HEK293 (cell line): ENCODE results near the gene RBM42.

Experiments used
- KLF7 ChIP-seq: fragments of 450-650 bp; formaldehyde crosslinking; IDR thresholded peaks from 2 replicates; pipeline ENCODE4 v1.5.1; 2016; ENCODE audit warnings: missing biosample characterization, missing genetic modification characterization, borderline replicate concordance
- RBAK ChIP-seq: fragments of 450-650 bp; formaldehyde crosslinking; IDR thresholded peaks from 2 replicates; pipeline ENCODE4 v1.5.1; 2016; ENCODE audit warnings: missing biosample characterization, missing genetic modification characterization
- ZBTB48 ChIP-seq: fragments of 450-650 bp; formaldehyde crosslinking; IDR thresholded peaks from 2 replicates; pipeline ENCODE4 v1.5.1; 2016; ENCODE audit warnings: missing biosample characterization, missing genetic modification characterization
- ZFP3 ChIP-seq: fragments of 450-650 bp; formaldehyde crosslinking; IDR thresholded peaks from 2 replicates; pipeline ENCODE4 v1.5.1; 2016; ENCODE audit warnings: low read depth, missing biosample characterization, missing genetic modification characterization
- ZNF132 ChIP-seq: fragments of 450-650 bp; formaldehyde crosslinking; IDR thresholded peaks from 2 replicates; pipeline ENCODE4 v1.5.1; 2017; ENCODE audit warnings: missing biosample characterization, missing genetic modification characterization, borderline replicate concordance
- ZNF138 ChIP-seq: fragments of 450-650 bp; formaldehyde crosslinking; IDR thresholded peaks from 2 replicates; pipeline ENCODE4 v1.5.1; 2016; ENCODE audit warnings: missing biosample characterization, missing genetic modification characterization, borderline replicate concordance
- ZNF140 ChIP-seq: fragments of 450-650 bp; formaldehyde crosslinking; IDR thresholded peaks from 2 replicates; pipeline ENCODE4 v1.5.1; 2016; ENCODE audit warnings: missing biosample characterization, missing genetic modification characterization
- ZNF155 ChIP-seq: fragments of 450-650 bp; formaldehyde crosslinking; IDR thresholded peaks from 2 replicates; pipeline ENCODE4 v1.5.1; 2016; ENCODE audit warnings: missing biosample characterization, missing genetic modification characterization
- ZNF16 ChIP-seq: fragments of 450-650 bp; formaldehyde crosslinking; IDR thresholded peaks from 2 replicates; pipeline ENCODE4 v1.5.1; 2016; ENCODE audit warnings: low read depth, missing biosample characterization, missing genetic modification characterization
- ZNF184 ChIP-seq: fragments of 450-650 bp; IDR thresholded peaks from 2 replicates; pipeline ENCODE4 v1.5.1; 2018; ENCODE audit warnings: missing biosample characterization, mild to moderate bottlenecking, missing genetic modification characterization
- ZNF211 ChIP-seq: fragments of 450-650 bp; formaldehyde crosslinking; IDR thresholded peaks from 2 replicates; pipeline ENCODE4 v1.5.1; 2016; ENCODE audit warnings: low read depth, missing biosample characterization, missing genetic modification characterization
- ZNF223 ChIP-seq: fragments of 450-650 bp; formaldehyde crosslinking; IDR thresholded peaks from 2 replicates; pipeline ENCODE4 v1.5.1; 2016; ENCODE audit warnings: missing biosample characterization, missing genetic modification characterization
- ZNF341 ChIP-seq: fragments of 450-650 bp; formaldehyde crosslinking; IDR thresholded peaks from 2 replicates; pipeline ENCODE4; 2016; ENCODE audit warnings: low read depth, missing biosample characterization, missing genetic modification characterization
- ZNF366 ChIP-seq: fragments of 450-650 bp; formaldehyde crosslinking; conservative IDR thresholded peaks from 2 replicates; pipeline ENCODE4 v1.5.1; 2016; ENCODE audit warnings: missing biosample characterization, missing genetic modification characterization
- ZNF623 ChIP-seq: fragments of 450-650 bp; formaldehyde crosslinking; IDR thresholded peaks from 2 replicates; pipeline ENCODE4 v1.5.1; 2016; ENCODE audit warnings: missing biosample characterization, missing genetic modification characterization
- ZNF626 ChIP-seq: fragments of 450-650 bp; sonication (Bioruptor Pico); formaldehyde crosslinking; IDR thresholded peaks from 2 replicates; pipeline ENCODE4 v1.5.1; 2018; ENCODE audit warnings: missing biosample characterization, missing genetic modification characterization, inconsistent platforms
- ZNF664 ChIP-seq: fragments of 450-650 bp; formaldehyde crosslinking; IDR thresholded peaks from 2 replicates; pipeline ENCODE4 v1.5.1; 2016; ENCODE audit warnings: missing biosample characterization, missing genetic modification characterization
- ZNF830 ChIP-seq: fragments of 450-650 bp; IDR thresholded peaks from 2 replicates; pipeline ENCODE4 v1.5.0; 2018; ENCODE audit warnings: missing biosample characterization, missing genetic modification characterization, low read depth, mild to moderate bottlenecking, moderate library complexity
- ZSCAN16 ChIP-seq: fragments of 450-650 bp; formaldehyde crosslinking; IDR thresholded peaks from 2 replicates; pipeline ENCODE4 v1.5.1; 2016; ENCODE audit warnings: missing biosample characterization, missing genetic modification characterization
- TF ChIP-seq, protein P1 (sequence below): fragments of 450-650 bp; formaldehyde crosslinking; IDR thresholded peaks from 2 replicates; pipeline ENCODE4 v1.5.1; 2016; ENCODE audit warnings: missing biosample characterization, missing genetic modification characterization
- TF ChIP-seq, protein P2 (sequence below): fragments of 450-650 bp; IDR thresholded peaks from 2 replicates; pipeline ENCODE4 v1.5.1; 2018; ENCODE audit warnings: missing biosample characterization, missing genetic modification characterization
- TF ChIP-seq, protein P3 (sequence below): fragments of 450-650 bp; formaldehyde crosslinking; IDR thresholded peaks from 2 replicates; pipeline ENCODE4 v1.5.1; 2017; ENCODE audit warnings: missing biosample characterization, missing genetic modification characterization
- TF ChIP-seq, protein P4 (sequence below): fragments of 450-650 bp; formaldehyde crosslinking; IDR thresholded peaks from 2 replicates; pipeline ENCODE4 v1.5.1; 2016; ENCODE audit warnings: missing biosample characterization, missing genetic modification characterization
- TF ChIP-seq, protein P5 (sequence below): fragments of 450-650 bp; formaldehyde crosslinking; IDR thresholded peaks from 2 replicates; pipeline ENCODE4 v1.5.1; 2016; ENCODE audit warnings: missing biosample characterization, missing genetic modification characterization
- TF ChIP-seq, protein P6 (sequence below): fragments of 450-650 bp; formaldehyde crosslinking; IDR thresholded peaks from 2 replicates; pipeline ENCODE4 v1.5.1; 2016; ENCODE audit warnings: missing biosample characterization, missing genetic modification characterization
- TF ChIP-seq, protein P7 (sequence below): fragments of 450-650 bp; formaldehyde crosslinking; IDR thresholded peaks from 2 replicates; pipeline ENCODE4 v1.5.1; 2016; ENCODE audit warnings: missing biosample characterization, missing genetic modification characterization

Gene RBM42

DNA sequence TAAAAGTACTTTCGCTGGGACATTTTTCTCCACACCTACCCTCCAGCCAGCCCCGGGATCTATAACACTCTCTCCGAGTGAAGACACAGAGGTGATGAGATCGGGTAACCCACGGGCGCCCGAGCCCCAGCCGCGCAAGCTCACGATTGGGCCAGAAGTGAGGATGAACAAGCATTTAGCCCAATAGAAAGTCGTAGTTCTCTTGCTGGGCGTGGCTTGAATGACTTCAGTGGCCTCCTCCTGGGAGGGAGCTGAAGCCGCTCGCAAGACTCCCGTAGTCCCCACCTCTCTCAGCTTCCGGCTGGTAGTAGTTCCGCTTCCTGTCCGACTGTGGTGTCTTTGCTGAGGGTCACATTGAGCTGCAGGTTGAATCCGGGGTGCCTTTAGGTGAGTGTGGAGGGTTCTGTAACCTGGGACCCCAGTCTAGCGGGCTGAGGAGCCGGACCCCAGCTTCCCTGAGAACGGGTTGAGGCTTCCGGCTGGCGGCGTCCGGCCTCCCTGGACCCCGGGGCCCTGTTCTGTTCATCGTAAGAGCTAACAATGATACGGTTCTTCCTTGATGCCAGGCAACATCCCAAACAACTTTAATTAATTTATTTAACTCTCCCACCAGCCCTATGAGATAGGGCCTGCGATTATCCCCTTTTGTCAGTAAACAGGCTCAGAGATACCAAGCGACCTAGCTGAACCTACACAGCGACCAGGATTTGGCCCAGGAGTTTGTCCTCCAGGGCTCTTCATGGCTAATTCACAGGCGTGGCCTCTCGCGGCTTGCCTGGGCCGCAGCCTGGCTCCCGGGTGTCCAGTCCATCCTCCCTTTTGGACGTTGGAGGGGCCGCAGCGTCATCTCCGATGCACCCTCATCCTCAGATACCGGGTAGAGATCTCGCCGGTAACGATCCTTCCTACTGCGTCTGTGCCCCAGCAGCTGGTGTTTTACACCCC is 19.5 kb downstream of the RBM42 start, which contains the start of gene COX6B1 (continued):
- TF ChIP-seq, protein P1, sequence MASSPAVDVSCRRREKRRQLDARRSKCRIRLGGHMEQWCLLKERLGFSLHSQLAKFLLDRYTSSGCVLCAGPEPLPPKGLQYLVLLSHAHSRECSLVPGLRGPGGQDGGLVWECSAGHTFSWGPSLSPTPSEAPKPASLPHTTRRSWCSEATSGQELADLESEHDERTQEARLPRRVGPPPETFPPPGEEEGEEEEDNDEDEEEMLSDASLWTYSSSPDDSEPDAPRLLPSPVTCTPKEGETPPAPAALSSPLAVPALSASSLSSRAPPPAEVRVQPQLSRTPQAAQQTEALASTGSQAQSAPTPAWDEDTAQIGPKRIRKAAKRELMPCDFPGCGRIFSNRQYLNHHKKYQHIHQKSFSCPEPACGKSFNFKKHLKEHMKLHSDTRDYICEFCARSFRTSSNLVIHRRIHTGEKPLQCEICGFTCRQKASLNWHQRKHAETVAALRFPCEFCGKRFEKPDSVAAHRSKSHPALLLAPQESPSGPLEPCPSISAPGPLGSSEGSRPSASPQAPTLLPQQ (tag by site-specific recombination), result no peak; the same call in 1 of the 2 replicates
- TF ChIP-seq KLF7 (tag by site-specific recombination) (no peak), ZNF211 (no peak), ZNF155 (tag by site-specific recombination) (no peak), ZNF341 (tag by site-specific recombination) (no peak; the same call in 1 of the 2 replicates), ZNF140 (tag by site-specific recombination) (no peak), ZNF626 (no peak), ZNF223 (tag by site-specific recombination) (no peak), ZNF366 (peak; percentile 58; the same call in 1 of the 2 replicates), ZNF16 (tag by site-specific recombination) (no peak), ZBTB48 (tag by site-specific recombination) (no peak; the same call in 1 of the 2 replicates), ZNF132 (no peak), ZNF623 (tag by site-specific recombination) (peak; percentile 18; the same call in 1 of the 2 replicates), ZNF830 (tag by site-specific recombination) (no peak), ZNF184 (no peak), ZNF664 (tag by site-specific recombination) (no peak), RBAK (no peak), ZSCAN16 (no peak), ZNF138 (tag by site-specific recombination) (no peak), ZFP3 (tag by site-specific recombination) (no peak)
- TF ChIP-seq, protein P2, sequence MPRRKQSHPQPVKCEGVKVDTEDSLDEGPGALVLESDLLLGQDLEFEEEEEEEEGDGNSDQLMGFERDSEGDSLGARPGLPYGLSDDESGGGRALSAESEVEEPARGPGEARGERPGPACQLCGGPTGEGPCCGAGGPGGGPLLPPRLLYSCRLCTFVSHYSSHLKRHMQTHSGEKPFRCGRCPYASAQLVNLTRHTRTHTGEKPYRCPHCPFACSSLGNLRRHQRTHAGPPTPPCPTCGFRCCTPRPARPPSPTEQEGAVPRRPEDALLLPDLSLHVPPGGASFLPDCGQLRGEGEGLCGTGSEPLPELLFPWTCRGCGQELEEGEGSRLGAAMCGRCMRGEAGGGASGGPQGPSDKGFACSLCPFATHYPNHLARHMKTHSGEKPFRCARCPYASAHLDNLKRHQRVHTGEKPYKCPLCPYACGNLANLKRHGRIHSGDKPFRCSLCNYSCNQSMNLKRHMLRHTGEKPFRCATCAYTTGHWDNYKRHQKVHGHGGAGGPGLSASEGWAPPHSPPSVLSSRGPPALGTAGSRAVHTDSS (tag by site-specific recombination), result no peak
- TF ChIP-seq, protein P3, sequence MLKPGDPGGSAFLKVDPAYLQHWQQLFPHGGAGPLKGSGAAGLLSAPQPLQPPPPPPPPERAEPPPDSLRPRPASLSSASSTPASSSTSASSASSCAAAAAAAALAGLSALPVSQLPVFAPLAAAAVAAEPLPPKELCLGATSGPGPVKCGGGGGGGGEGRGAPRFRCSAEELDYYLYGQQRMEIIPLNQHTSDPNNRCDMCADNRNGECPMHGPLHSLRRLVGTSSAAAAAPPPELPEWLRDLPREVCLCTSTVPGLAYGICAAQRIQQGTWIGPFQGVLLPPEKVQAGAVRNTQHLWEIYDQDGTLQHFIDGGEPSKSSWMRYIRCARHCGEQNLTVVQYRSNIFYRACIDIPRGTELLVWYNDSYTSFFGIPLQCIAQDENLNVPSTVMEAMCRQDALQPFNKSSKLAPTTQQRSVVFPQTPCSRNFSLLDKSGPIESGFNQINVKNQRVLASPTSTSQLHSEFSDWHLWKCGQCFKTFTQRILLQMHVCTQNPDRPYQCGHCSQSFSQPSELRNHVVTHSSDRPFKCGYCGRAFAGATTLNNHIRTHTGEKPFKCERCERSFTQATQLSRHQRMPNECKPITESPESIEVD (tag by site-specific recombination), result no peak
- TF ChIP-seq, protein P4, sequence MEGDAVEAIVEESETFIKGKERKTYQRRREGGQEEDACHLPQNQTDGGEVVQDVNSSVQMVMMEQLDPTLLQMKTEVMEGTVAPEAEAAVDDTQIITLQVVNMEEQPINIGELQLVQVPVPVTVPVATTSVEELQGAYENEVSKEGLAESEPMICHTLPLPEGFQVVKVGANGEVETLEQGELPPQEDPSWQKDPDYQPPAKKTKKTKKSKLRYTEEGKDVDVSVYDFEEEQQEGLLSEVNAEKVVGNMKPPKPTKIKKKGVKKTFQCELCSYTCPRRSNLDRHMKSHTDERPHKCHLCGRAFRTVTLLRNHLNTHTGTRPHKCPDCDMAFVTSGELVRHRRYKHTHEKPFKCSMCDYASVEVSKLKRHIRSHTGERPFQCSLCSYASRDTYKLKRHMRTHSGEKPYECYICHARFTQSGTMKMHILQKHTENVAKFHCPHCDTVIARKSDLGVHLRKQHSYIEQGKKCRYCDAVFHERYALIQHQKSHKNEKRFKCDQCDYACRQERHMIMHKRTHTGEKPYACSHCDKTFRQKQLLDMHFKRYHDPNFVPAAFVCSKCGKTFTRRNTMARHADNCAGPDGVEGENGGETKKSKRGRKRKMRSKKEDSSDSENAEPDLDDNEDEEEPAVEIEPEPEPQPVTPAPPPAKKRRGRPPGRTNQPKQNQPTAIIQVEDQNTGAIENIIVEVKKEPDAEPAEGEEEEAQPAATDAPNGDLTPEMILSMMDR, result no peak; the same call in 1 of the 2 replicates
- TF ChIP-seq, protein P5, sequence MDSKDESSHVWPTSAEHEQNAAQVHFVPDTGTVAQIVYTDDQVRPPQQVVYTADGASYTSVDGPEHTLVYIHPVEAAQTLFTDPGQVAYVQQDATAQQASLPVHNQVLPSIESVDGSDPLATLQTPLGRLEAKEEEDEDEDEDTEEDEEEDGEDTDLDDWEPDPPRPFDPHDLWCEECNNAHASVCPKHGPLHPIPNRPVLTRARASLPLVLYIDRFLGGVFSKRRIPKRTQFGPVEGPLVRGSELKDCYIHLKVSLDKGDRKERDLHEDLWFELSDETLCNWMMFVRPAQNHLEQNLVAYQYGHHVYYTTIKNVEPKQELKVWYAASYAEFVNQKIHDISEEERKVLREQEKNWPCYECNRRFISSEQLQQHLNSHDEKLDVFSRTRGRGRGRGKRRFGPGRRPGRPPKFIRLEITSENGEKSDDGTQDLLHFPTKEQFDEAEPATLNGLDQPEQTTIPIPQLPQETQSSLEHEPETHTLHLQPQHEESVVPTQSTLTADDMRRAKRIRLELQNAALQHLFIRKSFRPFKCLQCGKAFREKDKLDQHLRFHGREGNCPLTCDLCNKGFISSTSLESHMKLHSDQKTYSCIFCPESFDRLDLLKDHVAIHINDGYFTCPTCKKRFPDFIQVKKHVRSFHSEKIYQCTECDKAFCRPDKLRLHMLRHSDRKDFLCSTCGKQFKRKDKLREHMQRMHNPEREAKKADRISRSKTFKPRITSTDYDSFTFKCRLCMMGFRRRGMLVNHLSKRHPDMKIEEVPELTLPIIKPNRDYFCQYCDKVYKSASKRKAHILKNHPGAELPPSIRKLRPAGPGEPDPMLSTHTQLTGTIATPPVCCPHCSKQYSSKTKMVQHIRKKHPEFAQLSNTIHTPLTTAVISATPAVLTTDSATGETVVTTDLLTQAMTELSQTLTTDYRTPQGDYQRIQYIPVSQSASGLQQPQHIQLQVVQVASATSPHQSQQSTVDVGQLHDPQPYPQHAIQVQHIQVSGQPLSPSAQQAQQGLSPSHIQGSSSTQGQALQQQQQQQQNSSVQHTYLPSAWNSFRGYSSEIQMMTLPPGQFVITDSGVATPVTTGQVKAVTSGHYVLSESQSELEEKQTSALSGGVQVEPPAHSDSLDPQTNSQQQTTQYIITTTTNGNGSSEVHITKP (tag by site-specific recombination), result peak; percentile 66; the same call in 1 of the 2 replicates
- TF ChIP-seq, protein P6, sequence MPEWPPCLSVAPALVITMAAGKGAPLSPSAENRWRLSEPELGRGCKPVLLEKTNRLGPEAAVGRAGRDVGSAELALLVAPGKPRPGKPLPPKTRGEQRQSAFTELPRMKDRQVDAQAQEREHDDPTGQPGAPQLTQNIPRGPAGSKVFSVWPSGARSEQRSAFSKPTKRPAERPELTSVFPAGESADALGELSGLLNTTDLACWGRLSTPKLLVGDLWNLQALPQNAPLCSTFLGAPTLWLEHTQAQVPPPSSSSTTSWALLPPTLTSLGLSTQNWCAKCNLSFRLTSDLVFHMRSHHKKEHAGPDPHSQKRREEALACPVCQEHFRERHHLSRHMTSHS, result no peak
- TF ChIP-seq, protein P7, sequence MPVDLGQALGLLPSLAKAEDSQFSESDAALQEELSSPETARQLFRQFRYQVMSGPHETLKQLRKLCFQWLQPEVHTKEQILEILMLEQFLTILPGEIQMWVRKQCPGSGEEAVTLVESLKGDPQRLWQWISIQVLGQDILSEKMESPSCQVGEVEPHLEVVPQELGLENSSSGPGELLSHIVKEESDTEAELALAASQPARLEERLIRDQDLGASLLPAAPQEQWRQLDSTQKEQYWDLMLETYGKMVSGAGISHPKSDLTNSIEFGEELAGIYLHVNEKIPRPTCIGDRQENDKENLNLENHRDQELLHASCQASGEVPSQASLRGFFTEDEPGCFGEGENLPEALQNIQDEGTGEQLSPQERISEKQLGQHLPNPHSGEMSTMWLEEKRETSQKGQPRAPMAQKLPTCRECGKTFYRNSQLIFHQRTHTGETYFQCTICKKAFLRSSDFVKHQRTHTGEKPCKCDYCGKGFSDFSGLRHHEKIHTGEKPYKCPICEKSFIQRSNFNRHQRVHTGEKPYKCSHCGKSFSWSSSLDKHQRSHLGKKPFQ (tag by site-specific recombination), result no peak
